Kidney capillary endothelial cell (primary cell): ENCODE results near the gene LAMA2.
"Not testable (repeated sequence)": the region's sequence is repeated elsewhere in the genome, so short reads cannot be mapped to it uniquely, and the experiment has no call there.

Experiments
- DNase-seq: peaks from one replicate; pipeline ENCODE4 v3.0.0-alpha.2; 2018; ENCODE audit warnings: low spot score

The LAMA2 gene

GRCh38 chr6:129008591-129008990 is 125.7 kb downstream of the LAMA2 start:
- no peak for DNase-seq

DNA sequence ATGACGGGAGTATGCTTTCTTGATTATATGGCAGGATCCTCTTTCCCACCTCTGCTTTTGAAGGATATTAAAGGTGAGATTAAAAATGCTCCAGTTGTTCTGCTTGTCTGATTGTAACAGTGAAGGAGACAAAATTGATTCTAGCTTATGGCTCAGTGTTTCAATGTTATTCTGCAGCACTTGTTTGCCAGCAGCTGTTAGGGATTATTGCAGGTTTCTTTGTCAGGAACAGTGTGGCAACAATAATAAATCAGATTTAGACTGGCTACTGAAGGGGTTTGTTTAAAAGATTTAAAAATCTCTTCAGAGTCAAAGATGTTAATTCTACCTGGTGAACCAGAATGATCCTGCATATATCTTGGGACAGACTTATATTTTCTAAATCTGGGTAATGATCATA is 126.9 kb downstream of the LAMA2 start:
- no peak for DNase-seq

DNA sequence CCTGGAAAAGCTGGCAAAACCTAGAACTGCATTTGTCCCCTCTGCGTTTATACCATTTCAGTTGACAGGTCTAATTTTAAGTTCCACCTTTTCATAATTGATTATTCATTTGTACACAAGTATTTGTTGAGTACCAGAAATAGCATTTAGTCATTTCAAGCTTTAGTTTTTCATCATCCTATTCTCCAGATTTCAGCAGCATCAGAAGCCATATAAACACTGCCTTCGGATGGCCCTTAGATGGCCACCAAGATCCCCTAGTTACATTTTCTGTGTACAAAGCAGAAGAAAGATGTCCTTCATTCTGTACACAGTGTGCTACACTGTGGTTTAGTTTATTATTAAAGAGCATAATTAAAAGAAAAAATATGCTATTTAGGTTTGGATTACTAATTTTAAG is 131.4 kb downstream of the LAMA2 start:
- no peak for DNase-seq

DNA sequence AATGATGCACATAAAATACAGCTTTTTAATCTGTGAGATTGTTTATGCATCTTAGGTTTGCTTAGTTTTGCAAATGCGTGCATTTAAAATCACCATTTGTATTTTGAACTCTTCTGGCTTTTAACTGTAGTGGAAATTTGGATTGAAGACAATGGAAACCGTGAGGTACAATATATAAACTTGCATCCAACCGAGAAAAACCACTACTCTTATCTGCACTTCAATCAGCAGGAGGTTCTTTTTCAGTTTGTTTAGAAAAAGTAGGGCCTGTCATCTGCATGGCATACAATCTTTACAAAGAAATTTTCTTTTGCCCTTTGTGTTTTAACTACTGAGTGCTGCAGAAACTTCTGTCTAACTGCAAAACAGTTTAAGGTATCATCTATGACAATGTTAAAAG is 132.8 kb downstream of the LAMA2 start:
- DNase-seq: no peak

GRCh38 chr6:129016844-129017243 is 133.9 kb downstream of the LAMA2 start:
- no peak for DNase-seq

DNA sequence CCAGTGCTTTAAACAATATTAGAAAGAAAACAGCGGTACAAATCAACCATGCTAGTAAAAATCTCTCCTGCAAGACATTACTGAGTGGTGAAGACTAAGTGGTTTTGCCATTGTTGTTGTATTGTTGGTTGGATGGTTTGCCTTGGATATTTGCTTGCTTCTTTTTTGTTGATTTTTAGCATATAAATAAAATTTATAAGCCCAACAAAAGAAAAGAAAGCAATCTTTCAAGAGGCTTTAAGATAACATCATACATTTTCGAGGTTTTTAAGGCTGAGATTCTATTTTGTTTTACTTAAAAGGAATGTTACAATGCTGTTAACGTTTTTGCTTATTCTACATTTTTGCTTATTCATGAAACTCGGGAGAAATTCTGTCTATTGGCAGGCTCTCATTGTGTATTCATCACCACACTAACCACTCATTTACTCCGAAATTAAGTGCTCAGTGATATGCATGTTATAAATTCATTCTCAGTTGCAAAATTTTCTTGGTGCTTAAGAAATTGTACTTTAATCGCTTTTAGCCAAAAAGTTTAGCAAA is 139.1 kb downstream of the LAMA2 start:
- no peak for DNase-seq

- no peak for DNase-seq
Observed at GRCh38 chr6:129026601-129027000, 143.7 kb downstream of the LAMA2 start.

- no peak for DNase-seq
Observed at GRCh38 chr6:129029778-129030177, 146.8 kb downstream of the LAMA2 start.

DNA sequence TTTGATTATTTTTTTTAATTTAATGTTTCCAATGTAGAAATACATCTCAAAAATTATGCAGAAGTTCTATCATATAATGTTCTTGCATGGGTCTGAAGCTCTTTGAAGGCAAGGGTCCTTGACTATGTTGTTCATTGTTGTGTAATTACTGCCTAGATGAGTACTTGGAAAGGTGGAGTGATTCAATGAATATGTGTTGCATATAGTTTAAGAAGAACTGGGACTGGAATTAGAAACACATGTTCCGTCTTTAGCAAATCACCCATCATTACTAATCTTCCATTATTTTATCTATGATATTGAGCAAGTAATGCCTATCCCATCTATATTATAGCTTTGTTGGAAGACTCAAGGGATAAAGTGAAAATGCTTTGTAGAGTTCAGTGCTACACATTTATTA is 147.3 kb downstream of the LAMA2 start:
- no peak for DNase-seq

DNA sequence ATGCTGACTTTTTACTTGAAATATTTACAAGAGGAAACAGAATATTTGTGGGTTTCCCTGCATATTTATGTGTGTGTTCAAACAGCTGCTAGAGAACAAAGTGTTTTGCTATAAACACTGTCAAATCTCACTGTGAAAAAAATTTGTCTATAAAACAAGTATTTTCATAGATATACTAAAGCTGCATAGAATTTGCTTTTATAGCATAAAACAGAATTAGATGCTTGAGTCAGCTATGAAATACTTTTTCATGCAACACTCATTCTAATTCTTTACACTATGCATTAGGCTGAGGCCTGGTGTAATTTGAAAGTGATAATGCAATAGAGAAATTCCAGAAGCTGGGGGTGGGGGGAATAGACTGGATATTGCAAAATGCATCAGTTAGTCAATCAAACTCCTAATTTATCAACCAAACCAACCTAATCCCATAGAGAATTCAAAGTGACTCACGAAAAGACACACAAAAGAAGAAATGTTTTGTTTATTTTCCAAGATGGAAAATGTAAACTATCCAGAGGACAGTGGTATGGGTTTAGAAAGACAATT is 148.2 kb downstream of the LAMA2 start:
- no peak for DNase-seq

DNA sequence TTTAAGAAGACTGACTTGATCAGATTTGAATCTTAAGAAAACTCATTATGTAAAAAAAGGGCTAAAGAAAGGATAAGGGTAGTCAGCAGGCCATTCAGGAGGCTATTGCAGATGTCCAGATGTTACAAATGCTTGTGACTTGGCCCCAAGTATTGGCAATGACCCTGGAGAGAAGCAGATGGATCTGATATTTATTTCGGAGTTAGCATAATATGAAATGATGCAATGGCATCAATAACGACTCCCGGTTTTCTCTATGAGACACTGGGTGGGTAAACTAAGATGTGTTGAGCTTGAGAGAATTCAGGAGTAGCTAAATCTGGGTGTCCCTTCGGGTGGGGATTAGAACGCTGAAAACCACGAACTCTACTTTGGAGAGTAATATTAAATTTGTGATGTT is 149.7 kb downstream of the LAMA2 start:
- no peak for DNase-seq

DNA sequence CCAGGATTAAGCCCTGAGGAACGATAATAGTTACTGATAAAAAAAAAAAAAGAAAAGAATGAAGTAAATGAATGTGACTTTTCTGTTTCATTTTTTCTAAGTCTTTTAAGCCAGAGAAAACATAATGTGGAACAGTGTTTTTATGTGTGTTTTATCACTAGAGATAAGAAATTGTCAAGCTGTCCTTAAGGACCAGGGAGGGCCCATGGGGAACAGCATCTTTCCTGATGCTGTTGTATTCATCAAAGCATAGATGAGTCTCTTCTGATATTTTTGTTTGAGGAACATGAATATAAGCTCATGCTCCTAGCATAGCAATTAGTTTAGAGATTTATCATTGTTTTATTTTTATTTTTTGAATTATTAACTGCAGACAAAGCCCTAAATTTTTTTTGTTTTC is 150.2 kb downstream of the LAMA2 start:
- DNase-seq: no peak

- DNase-seq: no peak
Observed at GRCh38 chr6:129033581-129033980, 150.6 kb downstream of the LAMA2 start.

GRCh38 chr6:129041563-129041962 is 158.6 kb downstream of the LAMA2 start:
- no peak for DNase-seq

DNA sequence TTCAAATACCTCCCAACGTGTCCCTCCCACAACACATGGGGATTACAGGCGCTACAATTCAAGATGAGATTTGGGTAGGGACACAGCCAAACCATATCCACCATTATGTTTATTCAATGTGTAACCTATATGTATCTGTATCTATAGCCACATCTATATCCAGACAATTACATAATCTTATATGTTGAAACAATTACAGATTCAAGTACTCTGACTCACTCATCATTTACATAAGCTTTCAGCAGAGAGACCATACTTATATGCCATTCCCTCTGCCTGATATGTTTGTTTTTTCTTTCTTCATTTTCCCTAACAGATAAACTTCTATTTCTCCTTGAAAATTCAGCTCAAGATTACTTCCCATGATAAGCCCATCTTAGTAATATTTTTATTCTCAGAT is 163.6 kb downstream of the LAMA2 start:
- DNase-seq: no peak

- no peak for DNase-seq
Observed at GRCh38 chr6:129047834-129048233, 164.9 kb downstream of the LAMA2 start.

DNA sequence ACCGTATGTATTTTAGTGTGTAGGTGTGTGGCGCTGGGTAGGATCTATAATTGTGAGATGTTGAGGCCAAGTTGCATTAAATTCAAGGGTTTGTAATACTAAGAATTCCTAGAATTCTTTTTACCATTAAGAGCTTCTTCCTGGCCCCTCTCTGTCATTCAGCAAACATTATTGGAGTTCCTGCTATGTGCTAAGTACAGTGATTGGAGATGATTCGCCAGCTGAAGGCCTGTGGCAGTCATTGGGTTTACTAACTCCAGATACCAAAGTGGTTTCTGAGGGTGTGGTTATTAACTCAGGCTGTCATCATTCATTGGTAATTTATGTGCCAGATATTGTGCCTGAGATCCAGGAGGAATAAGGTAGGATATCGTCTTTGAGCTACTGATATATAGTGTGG is 167.1 kb downstream of the LAMA2 start:
- no peak for DNase-seq

GRCh38 chr6:129053143-129053542 is 170.2 kb downstream of the LAMA2 start:
- DNase-seq: not testable (repeated sequence)

- no peak for DNase-seq
Observed at GRCh38 chr6:129055796-129056195, 172.9 kb downstream of the LAMA2 start.

GRCh38 chr6:129059650-129060049 is 176.7 kb downstream of the LAMA2 start:
- no peak for DNase-seq

DNA sequence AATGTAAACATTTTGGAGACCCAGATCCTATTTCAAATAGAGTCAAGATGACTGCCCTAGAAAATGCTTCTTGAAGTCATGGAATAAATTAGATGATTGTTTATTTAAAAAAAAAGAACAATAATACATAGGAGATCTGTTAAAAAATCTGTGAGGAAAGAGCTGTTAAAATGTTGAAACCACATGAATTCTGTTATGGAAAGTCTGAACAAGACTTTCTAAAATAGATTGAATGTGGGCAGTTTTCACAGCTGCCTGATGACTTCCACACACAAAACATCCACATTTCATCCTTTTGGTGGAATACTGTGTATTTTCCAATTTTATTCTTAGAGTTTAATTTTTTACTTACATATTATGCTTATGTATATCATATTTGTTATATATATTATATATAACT is 186.1 kb downstream of the LAMA2 start:
- no peak for DNase-seq

DNA sequence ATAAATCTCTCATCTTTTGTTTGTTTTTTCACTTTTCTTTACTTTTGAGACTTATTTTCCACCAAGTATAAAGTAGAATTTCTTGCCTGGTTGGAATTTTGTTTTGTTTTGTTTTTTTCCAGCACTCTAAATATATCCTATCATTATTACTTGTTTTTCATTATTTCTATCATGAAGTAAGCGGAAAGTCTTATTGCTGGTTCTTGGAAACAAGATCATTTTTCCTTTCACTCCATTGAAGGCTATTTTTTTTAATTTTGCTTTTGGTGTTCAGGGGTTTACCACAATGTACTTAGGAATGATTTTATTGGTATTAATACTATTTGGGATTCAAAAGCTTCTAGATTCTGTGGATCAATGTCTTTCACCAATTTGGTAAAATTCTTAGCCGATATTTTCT is 190.1 kb downstream of the LAMA2 start:
- DNase-seq: no peak

DNA sequence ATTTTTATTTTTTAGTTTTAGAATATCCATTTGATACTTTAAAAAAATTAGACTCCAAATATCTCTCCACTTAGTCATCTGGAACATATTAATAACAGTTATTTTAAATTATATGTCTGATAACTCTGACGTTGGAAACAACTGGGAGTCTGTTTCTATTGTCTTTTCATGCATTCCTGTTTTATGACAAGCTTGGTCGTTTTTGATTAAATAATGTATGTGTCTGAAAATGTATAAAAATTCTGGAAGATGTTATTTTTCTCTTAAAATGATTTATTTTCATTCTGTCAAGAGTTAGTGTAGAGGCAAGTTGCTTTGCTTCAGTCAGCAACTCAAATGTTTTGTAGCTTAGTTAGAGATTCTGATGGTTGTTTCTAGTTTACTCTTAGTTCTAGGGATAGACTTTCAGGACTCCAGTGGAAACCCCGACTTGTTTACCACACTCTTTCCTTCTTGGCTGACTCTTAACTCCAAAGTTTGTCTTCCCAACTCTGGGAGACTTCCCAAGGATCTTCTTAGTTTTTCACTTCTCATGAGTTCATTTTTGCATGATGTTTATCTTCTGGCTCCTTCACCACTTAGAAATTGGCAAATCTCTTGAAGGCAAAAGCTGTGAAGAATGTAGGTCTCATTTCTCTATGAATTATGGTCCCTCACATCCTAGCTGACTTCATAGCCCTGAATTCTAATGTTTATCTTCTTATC is 190.9 kb downstream of the LAMA2 start:
- no peak for DNase-seq

- DNase-seq: no peak
Observed at GRCh38 chr6:129084406-129084805, 201.5 kb downstream of the LAMA2 start.
